Vagina (tissue), 2 donors: ENCODE measurements around the gene MAP7. TPM values are rescaled to one million over a fixed set of nuclear protein-coding genes. Genes with fewer than 3 reads are reported as not detected.

Source experiments
- DNase-seq, 2 donors: peaks; one replicate each; pipeline ENCODE4 v3.0.0-alpha.2; 2017; ENCODE audit errors: extremely low spot score in 2 of 2
- H3K27ac ChIP-seq: fragments of 200-600 bp; sonication (generic); one replicate; pipeline ENCODE4 v1.5.1; 2019
- H3K27me3 ChIP-seq: fragments of 200-600 bp; sonication (generic); one replicate; pipeline ENCODE4 v1.5.1; 2019
- H3K36me3 ChIP-seq, 2 donors: fragments of 200-600 bp; sonication (generic); one replicate each; pipeline ENCODE4 v1.5.1; 2017 to 2019
- H3K4me1 ChIP-seq: fragments of 200-600 bp; sonication (generic); one replicate; pipeline ENCODE4 v1.5.1; 2019
- H3K4me3 ChIP-seq, 2 donors: fragments of 200-600 bp; sonication (generic); 1 replicate in 1 of 2; 2 replicates in 1 of 2; pipeline ENCODE4 v1.5.1; 2016 to 2019
- H3K9me3 ChIP-seq: fragments of 200-600 bp; sonication (generic); one replicate; pipeline ENCODE4 v1.5.1; 2019
- CTCF ChIP-seq, 3 experiments: fragments of 450-650 bp in 2 of 3; fragments of 200-600 bp in 1 of 3; sonication (generic) in 1 of 3; IDR thresholded peaks; one replicate each; pipeline ENCODE4 v1.5.1; 2017 to 2019; ENCODE audit warnings: antibody characterized with exemption in 3 of 3, mild to moderate bottlenecking in 2 of 3, moderate library complexity in 2 of 3
- POLR2A ChIP-seq, 2 donors: fragments of 450-650 bp; IDR thresholded peaks; one replicate each; pipeline ENCODE4 v1.6.1; 2017; ENCODE audit warnings: antibody characterized with exemption in 2 of 2, mild to moderate bottlenecking in 2 of 2, moderate library complexity in 2 of 2
- POLR2AphosphoS5 ChIP-seq, 2 donors: sonication (generic); formaldehyde crosslinking; IDR thresholded peaks; one replicate each; pipeline ENCODE4 v1.9.0; 2017; ENCODE audit warnings: antibody characterized with exemption in 2 of 2, mild to moderate bottlenecking in 2 of 2, low read depth in 1 of 2; ENCODE audit not compliant: insufficient read depth in 1 of 2
- intact Hi-C: fragments of 100-400 bp; cut with DNase I; formaldehyde crosslinking; loops from one replicate; pipeline ENCODE4 v1.15.1; 2023
- total RNA-seq: library from RNA; depleted of rRNA; stranded (reverse); fragments of >200 nt; gene quantifications from one replicate; pipeline ENCODE4 v1.2.3, GENCODE V29; 2016

The MAP7 gene
- total RNA-seq, result 9.3 TPM

DNA sequence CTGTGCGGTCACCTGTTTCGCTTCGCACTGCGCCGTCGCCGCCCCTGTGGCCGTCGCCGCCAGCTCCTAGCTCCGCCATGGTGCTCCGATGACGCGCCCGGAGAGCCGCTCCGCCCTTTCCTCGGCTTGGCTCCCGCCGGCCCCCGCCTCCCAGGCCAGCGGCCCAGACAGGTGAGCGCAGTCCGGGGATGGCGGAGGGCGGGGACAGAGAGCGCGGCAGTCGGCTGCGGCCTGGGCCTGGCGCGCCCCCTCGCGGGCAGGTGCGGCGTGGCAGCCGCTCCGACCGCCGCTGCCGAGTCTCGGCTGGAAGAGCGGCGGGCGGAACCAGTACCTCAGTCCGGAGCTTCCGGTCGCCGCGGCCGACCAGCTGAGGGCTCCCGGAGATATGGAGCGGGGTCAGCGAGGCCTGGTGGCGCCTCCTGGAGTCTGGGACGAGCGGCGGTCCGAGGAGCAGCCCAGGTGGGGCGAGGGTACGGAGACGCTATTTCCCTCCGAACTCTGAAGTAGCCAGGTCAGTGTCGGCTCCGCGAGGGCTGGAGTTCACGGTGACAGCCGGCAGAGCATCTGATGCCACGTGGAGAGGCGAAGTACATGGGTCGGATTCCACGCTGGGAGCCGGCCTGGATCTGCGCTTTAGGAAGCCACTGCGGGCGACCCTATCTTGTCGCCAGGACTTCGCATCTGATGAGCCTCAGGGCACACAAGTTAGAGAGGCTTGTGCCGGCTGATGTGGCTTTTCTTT is at the start of gene MAP7:
MAP7 (minus strand) TSS at position 93 of the 742 bp plus-strand sequence; CDS start at position 79, 14 bp downstream.
- Histone ChIP-seq H3K4me3 (peak within 1 kb of the TSS; percentile 58 to 74), H3K27me3 (no peaks in the 10 kb centered on the region), H3K9me3 (no peaks in the 10 kb centered on the region), H3K36me3 (no peaks in the 10 kb centered on the region), H3K27ac (peak within 1 kb of the TSS; percentile 74), H3K4me1 (peaks cover 14% of the 10 kb centered on the region)
- intact Hi-C loops, result no loop called here
- TF ChIP-seq POLR2A (IDR thresholded peaks at IDR 0.05) (no peak), POLR2AphosphoS5 (IDR thresholded peaks at IDR 0.05; ENCODE audit: insufficient read depth in 1 of 2, low read depth in 1 of 2) (peak in 1 of 2 donors; percentile 24), CTCF (IDR thresholded peaks at IDR 0.05) (peak; percentile 49 to 82 (median 74))
- no peak for DNase-seq

GRCh38 chr6:136599329-136600011 is 49.2 kb upstream of the MAP7 start:
- Histone ChIP-seq H3K36me3 (no peaks in the 10 kb centered on the region), H3K27me3 (no peaks in the 10 kb centered on the region), H3K4me3 (no peak overlapping the region), H3K4me1 (no peaks in the 10 kb centered on the region), H3K27ac (no peak overlapping the region), H3K9me3 (no peaks in the 10 kb centered on the region)
- TF ChIP-seq CTCF (IDR thresholded peaks at IDR 0.05), result no peak
- DNase-seq, result no peak
- intact Hi-C loops, result no loop called here

GRCh38 chr6:136598048-136598447 is 47.8 kb upstream of the MAP7 start:
- no peak overlapping the region for H3K27ac ChIP-seq
- no peaks in the 10 kb centered on the region for H3K9me3 ChIP-seq
- no peaks in the 10 kb centered on the region for H3K36me3 ChIP-seq
- TF ChIP-seq POLR2A (IDR thresholded peaks at IDR 0.05) (no peak), POLR2AphosphoS5 (IDR thresholded peaks at IDR 0.05; ENCODE audit: insufficient read depth in 1 of 2, low read depth in 1 of 2) (no peak), CTCF (IDR thresholded peaks at IDR 0.05) (no peak)
- intact Hi-C loops, result no loop called here
- no peak overlapping the region for H3K4me3 ChIP-seq
- no peaks in the 10 kb centered on the region for H3K4me1 ChIP-seq
- DNase-seq, result no peak
- H3K27me3 ChIP-seq, result no peaks in the 10 kb centered on the region

- H3K4me1 ChIP-seq, result no peaks in the 10 kb centered on the region
- no peaks in the 10 kb centered on the region for H3K9me3 ChIP-seq
- no peak overlapping the region for H3K27ac ChIP-seq
- no peak overlapping the region for H3K4me3 ChIP-seq
- no peak for TF ChIP-seq POLR2AphosphoS5 (IDR thresholded peaks at IDR 0.05; ENCODE audit: insufficient read depth in 1 of 2, low read depth in 1 of 2)
- TF ChIP-seq CTCF (IDR thresholded peaks at IDR 0.05), result no peak
- TF ChIP-seq POLR2A (IDR thresholded peaks at IDR 0.05), result no peak
- no peaks in the 10 kb centered on the region for H3K27me3 ChIP-seq
- no peak for DNase-seq
- intact Hi-C loops, result no loop called here
- H3K36me3 ChIP-seq, result peaks cover 0 to 20% of the 10 kb centered on the region in 2 donors
Measured at GRCh38 chr6:136594671-136595070, 44.4 kb upstream of the MAP7 start.
